NOMO-1 treated with dmso at 0.1 percent for 144 hours (cell line): ENCODE data around the gene CHD9NB.
"Not testable (repeated sequence)": the region's sequence is repeated elsewhere in the genome, so short reads cannot be mapped to it uniquely, and the experiment has no call there.

Experiments used
- DNase-seq: peaks from one replicate; lab custom pipeline; 2025; ENCODE audit not compliant: unreplicated experiment; lab: John Stamatoyannopoulos, UW

Gene CHD9NB

DNA sequence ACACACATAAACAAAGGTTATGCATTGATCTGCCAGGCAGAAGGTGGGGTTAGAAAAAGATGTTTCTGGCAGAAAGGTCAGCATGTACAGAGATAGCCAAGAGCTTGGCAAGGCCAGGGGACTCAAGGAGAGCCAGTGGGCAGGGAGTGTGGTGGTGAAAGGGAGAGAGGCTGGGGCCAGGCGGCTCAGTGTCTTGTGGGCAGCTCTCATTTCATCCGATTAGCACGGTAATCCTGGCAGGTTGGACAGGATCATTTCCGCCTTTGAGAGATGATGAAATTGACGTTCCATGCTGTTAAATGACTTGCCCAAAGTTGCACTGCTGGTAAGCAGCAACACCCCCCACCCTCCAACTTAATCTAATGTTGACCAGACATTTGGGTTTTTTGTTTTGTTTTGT lies 5.7 kb upstream of the CHD9NB start:
- DNase-seq: no peak

- DNase-seq: no peak
These were observed 5.0 kb upstream of the CHD9NB start for GRCh38 chr16:53057658-53058057.

DNA sequence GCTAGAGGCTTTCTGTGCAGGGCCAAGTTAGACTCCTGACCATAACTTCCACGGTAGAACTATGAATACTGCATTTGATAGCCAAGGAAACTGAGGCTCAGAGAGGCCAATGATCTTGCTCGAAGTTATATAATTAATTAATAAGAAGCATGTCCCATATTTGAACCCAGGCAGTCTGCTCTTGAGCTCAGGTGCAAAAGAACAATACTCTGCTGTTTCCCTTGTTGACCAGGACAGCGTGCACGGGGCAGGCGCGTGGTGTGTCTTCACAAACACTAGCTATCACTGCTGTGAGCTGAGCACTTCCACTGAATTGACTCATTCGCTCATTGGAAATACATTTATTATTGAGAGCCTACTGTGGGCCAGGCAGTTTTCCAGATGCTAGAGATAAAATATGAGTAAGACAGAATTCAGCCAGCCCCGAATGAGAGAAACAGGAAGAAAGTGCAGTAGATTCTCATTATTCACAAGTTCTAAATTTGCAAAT lies 3.7 kb upstream of the CHD9NB start:
- DNase-seq: no peak

DNA sequence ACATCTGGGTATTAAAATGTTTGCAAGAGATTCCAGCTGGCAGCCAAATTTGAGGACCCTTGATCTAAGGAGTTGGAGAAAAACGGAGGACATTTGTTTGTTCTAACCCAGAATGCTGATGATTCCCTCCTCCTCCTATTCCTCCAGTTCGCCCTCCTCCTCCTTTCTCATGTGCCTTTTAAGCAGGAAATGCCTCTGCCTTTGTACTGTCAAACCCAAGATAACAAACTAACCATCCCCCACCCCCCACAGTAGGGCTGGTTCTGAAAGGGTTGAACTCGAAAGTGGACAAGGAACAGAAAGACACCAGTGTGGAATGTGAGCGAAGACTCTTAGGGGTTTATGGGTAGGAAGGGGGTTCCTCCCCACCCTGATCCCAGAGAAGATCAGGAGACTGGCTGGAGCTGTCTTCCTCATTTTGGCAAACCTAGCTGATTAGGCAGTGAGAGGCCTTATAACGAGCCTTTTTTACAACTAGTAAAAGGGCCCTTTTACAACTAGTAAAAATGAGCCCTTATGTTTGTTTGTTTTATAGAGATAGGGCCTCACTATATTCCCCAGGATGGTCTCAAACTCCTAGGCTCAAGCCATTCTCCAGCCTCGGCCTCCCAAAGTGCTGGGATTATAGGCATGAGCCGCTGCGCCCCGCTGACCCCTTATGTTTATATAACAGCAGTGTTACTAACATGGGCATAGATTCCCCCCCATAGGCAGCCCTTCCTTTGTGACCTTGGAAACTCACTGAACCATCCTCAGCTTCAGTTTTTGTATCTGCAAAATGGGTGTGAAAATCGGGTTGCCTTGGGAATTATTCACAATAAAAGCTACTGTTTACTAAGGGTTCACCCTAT lies 3.1 kb upstream of the CHD9NB start:
- no peak for DNase-seq

DNA sequence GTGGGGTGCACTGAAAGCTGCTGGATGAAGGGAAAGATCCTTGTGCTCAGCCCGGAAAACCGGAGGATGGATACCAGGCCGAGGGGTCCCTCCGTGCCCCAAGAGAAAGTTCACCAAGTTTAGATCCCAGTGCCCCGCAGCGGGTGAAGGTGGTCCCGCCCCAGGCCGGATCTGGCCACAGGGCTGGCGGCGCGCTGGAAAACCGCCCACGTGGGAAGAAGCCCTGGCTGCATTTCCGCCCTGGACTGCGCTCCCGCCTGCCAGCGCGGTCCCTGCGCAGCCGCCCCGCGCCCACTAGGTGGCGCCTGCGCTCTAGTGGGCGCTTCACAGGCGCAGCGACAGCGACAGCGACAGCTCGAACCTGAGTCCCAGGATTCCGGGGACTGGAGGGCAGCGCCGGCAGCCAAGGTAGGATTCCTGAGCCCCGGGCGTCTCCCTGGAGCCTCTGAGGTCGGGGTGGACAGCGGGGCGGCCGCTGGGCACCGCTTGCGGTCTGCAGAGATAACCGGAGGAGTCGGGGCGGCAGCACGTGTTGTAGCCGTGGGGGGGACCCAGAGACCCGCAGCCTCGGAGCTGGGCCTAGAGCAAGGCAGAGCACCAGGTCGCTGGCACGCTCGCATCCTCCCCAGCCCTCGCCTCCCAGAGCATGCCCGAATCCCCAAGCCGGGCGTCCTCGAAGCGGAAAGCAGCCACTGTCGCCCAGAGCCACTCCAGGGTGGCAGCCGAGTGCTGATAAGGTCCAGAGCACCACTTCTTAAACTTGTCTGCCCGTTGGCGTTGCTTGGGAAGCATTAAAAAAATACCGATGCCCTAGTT lies 2.2 kb upstream of the CHD9NB start, which contains the start of gene CHD9:
TSS of gene CHD9 (plus strand) at position 322 of the 816 bp plus-strand sequence. CDS start 101,099 bp downstream, outside the sequence.
- peak; percentile 75 for DNase-seq

DNA sequence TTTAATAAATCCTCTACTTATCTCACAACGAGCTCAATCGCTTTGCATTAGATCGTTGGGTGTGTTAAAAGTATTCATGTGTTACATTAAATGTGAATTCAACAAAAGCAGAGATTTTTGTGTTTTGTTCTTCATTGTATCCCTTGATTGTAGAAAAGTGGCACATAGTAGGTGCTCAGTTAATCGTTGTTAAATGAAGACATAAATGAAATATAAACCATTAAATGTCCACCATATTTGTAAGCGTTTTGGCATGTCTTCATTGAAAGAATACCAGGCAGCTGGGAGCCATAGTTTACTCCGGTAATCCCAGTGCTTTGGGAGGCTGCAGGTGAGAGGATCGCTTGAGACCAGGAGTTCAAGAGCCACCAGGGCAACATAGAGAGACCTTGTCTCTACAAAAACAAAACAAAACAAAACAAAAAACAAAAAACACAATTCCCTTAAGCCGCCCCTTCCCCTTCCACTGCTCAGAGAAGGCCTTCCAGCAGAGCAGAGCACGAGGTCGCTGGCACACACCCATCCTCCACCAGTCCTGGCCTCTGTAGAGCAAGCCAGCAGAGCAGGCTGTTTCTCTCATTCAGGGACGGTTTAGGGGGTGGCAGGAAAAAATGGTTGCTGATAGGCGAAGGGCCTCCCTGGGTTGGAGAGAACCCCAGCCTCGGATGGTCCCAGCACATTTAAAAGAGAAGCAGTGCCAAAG lies 1.4 kb upstream of the CHD9NB start:
- peak; percentile 39 for DNase-seq

DNA sequence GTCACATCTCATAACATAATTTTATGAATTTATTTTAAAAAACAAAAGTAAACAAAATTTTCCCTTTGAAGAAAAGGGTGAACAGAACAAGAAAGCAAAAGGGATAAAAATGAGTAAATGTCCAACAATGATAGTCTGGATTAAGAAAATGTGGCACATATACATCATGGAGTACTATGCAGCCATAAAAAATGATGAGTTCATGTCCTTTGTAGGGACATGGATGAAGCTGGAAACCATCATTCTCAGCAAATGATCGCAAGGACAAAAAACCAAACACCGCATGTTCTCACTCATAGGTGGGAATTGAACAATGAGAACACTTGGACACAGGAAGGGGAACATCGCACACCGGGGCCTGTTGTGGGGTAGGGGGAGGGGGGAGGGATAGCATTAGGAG lies 1.4 kb downstream of the CHD9NB start:
- not testable (repeated sequence) for DNase-seq

DNA sequence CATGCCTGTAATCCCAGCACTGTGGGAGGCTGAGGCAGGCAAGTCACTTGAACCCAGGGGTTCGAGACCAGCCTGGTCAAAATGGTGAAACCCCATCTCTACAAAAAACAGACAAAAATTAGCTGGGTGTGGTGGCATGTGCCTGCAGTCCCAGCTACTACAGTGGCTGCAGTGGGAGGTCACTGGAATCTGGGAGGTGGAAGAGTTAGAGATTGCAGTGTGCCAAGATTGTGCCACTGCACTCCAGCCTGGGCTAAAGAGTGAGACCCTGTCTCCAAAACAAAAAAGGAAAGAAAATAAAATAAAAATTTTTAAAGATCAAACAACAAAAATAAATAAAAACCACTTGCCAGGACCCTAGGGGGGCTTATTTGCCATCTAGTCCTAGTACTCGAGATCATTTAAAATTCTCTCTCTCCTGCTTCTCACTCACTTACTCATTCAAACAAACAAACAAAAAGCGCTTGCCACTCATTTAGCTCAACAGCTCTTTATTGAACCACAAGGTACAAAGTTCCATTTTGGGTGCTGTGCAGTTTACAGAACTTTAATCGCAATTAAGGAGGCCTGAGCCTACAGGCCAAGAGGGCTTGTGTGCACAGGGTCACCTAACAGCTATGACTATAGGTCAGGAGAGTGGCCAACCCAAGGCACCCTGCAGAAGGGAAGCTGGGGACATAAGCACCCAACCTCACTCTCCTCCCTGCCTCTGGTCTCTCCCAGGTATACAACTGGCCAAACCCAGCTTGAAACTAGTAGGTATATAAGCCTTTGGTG lies 4.4 kb downstream of the CHD9NB start:
- DNase-seq: no peak

- DNase-seq: not testable (repeated sequence)
These were observed 5.2 kb downstream of the CHD9NB start for GRCh38 chr16:53047515-53047914.

DNA sequence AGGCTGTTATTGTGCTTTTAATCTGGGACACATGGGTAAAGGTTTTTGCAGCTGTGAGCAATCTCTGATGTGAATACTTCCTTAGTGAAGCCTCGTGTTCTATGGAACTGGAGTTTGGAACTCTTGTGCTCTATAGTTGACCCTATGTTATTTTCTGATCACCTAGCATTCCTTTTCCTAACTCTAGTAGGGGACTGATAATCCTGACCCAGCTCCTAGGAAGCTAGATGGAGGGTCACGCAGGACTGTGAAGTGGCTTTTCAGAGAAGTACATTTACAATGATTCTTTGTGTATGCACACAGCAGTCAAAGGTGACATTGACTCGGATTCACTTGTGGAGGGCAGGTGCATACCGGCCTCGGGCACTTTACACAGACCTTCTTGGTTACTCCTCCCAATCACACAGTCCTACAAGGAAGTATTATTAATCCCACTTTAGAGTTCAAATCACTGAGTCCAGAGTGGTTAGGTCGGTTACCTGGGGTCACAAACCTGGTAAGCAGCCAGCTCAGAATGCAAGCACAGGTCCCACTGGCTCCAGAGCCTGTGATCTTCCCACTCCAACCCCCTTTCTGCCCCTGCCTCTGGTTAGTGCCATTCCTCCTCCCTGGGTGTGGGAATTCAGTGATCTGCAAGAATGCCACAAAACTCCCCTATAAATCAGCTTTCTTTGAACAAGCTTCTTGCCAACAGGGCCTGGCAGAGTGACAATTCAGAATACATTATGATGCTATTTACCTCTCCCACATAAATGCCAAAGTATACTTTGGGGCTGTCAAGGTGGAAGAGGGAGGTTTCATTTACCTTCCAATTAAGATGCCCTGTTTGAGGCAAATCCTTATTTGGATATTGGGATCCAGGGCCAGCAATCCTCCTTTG lies 7.1 kb downstream of the CHD9NB start:
- no peak for DNase-seq

- DNase-seq: no peak
These were observed 8.6 kb downstream of the CHD9NB start for GRCh38 chr16:53043986-53044601.

DNA sequence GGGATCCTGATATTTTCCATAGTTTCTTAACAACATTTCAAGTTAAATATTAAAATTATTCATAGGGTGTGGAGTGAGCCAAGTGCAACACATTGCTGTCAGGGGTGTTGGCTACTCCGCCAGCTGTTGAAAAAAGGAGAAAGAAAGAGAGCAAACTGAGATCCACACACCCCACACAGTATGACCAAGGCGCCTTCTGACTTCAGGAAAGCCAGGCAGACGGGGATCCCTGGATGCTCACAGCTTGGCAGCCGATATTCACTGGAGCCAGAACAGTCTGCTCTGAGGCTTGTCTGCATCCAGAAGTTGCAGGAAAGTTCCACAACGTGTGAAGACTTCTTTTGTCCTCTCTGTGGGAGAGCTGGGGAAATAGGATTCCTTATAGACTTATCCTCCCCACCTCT lies 9.3 kb downstream of the CHD9NB start:
- no peak for DNase-seq

- no peak for DNase-seq
These were observed 10.4 kb downstream of the CHD9NB start for GRCh38 chr16:53042235-53042701.

GRCh38 chr16:53041320-53042051 lies 11.2 kb downstream of the CHD9NB start:
- peak; percentile 53 for DNase-seq

- DNase-seq: no peak
These were observed 11.9 kb downstream of the CHD9NB start for GRCh38 chr16:53040788-53041187.

GRCh38 chr16:53036711-53037110 lies 16.0 kb downstream of the CHD9NB start:
- DNase-seq: not testable (repeated sequence)

- no peak for DNase-seq
These were observed 16.6 kb downstream of the CHD9NB start for GRCh38 chr16:53036066-53036465.
